ENCODE data around the gene POLR3G. TPM values are rescaled to one million over a fixed set of nuclear protein-coding genes. Genes with fewer than 3 reads are reported as not detected.

Gene POLR3G
- total and polyA plus RNA-seq, 4 donors: 0.08 to 1.5 (median 0.64) TPM

DNA sequence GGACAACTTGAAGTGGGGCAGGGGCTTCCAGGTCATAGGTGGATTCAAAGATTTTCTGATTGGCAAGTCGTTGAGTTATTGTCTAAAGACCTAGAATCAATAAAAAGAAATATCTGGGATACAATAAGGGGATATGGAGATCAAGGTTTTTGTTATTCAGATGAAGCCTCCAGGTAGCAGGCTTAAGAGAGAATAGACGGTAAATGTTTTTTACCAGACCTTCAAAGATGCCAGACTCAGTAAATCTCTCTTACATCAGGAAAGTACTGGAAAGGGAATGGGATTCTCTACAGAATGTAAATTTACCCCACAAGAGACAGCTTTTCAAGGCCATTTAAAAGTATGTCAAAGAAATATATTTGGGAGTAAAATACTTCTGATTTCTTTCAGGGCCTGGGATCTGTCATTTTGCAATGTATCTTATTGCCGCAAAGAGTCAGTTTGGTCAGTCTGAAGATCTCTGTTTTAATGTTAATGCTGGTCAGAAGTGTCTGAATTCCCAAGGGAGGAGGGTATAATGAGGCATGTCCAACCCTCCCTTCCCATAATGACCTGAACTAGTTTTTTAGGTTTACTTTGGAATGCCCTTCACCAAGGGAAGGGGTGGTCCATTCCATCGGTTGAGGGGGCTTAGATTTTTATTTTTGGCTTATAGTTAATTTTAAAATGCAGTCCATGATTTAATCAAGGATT lies 68.3 kb downstream of the POLR3G start:
- 58 to 70% methylated on average over 4 of the region's 4 CpGs for WGBS, 2 donors
- Histone ChIP-seq H3K4me1 (ENCODE audit: control insufficient read depth in 1 of 2, insufficient read depth in 2 of 2, low read length in 2 of 2) (no peaks in the 10 kb centered on the region), H3K27me3 (ENCODE audit: control insufficient read depth in 1 of 2, insufficient read depth in 2 of 2, low read length in 1 of 2) (no peaks in the 10 kb centered on the region), H3K4me3 (ENCODE audit: low read length in 2 of 2) (no peak overlapping the region), H3K27ac (ENCODE audit: low read depth in 1 of 2, low read length in 2 of 2) (no peak overlapping the region), H3K9me3 (ENCODE audit: control insufficient read depth, low read length) (no peaks in the 10 kb centered on the region), H3K36me3 (ENCODE audit: control insufficient read depth in 1 of 2, insufficient read depth in 2 of 2, low read length in 1 of 2) (no peaks in the 10 kb centered on the region)
- intact Hi-C loops (cut with DNase I): no loop called here
- DNase-seq (no peak), ATAC-seq (ENCODE audit: low FRiP score) (no peak)

GRCh38 chr5:90545511-90545910 lies 70.8 kb downstream of the POLR3G start:
- H3K9me3 ChIP-seq (ENCODE audit: control insufficient read depth, low read length): no peaks in the 10 kb centered on the region
- WGBS, 2 donors: 66 to 69% methylated on average over 2 of the region's 2 CpGs
- ATAC-seq (ENCODE audit: low FRiP score) (no peak), DNase-seq (no peak)
- no peak overlapping the region for H3K4me3 ChIP-seq (ENCODE audit: low read length in 2 of 2)
- no peaks in the 10 kb centered on the region for H3K36me3 ChIP-seq (ENCODE audit: control insufficient read depth in 1 of 2, insufficient read depth in 2 of 2, low read length in 1 of 2)
- intact Hi-C loops (cut with DNase I): no loop called here
- no peaks in the 10 kb centered on the region for H3K27me3 ChIP-seq (ENCODE audit: control insufficient read depth in 1 of 2, insufficient read depth in 2 of 2, low read length in 1 of 2)
- H3K27ac ChIP-seq (ENCODE audit: low read depth in 1 of 2, low read length in 2 of 2): no peak overlapping the region
- no peaks in the 10 kb centered on the region for H3K4me1 ChIP-seq (ENCODE audit: control insufficient read depth in 1 of 2, insufficient read depth in 2 of 2, low read length in 2 of 2)

DNA sequence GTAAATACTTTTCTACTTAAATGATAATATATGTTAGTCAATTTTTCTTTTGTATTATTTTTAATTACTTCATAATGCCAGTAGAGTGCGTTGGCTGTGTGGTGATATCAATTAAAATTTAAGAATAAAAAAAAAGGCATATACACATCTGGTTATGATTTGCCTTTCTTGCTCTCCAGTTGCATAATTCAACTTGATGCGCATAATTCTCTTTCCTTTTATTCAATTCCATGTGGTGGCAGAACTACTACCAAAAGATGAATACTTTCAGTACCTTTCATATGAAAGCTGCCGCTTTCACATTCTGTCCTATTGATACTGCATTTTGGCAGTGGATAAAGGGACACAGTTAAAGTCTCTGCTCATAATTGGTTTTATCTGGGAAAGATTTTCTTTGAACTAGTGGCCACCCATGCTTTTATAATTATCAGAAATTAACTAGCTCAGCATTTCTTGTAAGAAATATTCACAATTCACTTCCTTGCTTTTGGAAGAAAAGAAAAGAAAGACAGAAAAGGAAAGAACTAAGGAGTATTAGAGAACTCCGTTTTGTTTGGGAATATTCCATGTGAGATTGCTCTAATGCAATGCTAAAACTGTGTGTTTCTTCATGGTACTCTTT lies 71.7 kb downstream of the POLR3G start:
- ATAC-seq (ENCODE audit: low FRiP score): no peak
- WGBS, 2 donors: 76 to 80% methylated on average over 4 of the region's 4 CpGs

DNA sequence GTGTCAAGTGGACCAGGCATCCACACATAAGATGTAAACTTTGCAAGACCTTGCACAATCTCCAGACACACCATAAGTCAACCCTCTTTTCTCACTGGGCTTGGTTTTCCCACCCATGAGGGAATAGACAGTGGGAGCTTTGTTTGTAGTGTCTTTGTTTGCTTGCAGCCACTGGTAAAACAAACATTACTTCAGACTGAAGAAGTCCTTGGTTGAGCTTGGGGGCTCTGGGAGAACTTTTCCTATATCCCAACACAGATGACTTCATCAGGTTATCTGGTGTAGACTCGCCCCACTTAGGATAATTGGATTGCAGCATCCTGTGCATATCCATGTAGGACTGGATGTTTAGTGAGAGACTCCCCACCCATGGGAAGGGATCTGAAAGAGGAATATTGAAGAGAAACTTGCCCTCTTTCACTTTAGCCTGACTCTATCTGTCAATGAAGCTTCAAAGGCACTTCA lies 72.4 kb downstream of the POLR3G start:
- H3K27me3 ChIP-seq (ENCODE audit: control insufficient read depth in 1 of 2, insufficient read depth in 2 of 2, low read length in 1 of 2): peaks cover 0 to 2% of the 10 kb centered on the region in 2 donors
- no peaks in the 10 kb centered on the region for H3K4me1 ChIP-seq (ENCODE audit: control insufficient read depth in 1 of 2, insufficient read depth in 2 of 2, low read length in 2 of 2)
- no peaks in the 10 kb centered on the region for H3K9me3 ChIP-seq (ENCODE audit: control insufficient read depth, low read length)
- WGBS, 2 donors: 49 to 71% methylated on average over 1 of the region's 1 CpG
- no peak overlapping the region for H3K4me3 ChIP-seq (ENCODE audit: low read length in 2 of 2)
- DNase-seq (no peak), ATAC-seq (ENCODE audit: low FRiP score) (no peak)
- no peak overlapping the region for H3K27ac ChIP-seq (ENCODE audit: low read depth in 1 of 2, low read length in 2 of 2)
- H3K36me3 ChIP-seq (ENCODE audit: control insufficient read depth in 1 of 2, insufficient read depth in 2 of 2, low read length in 1 of 2): no peaks in the 10 kb centered on the region
- intact Hi-C loops (cut with DNase I): no loop called here

More for the DNA sequence above, 71.7 kb downstream of the POLR3G start:
- H3K27ac ChIP-seq (ENCODE audit: low read depth in 1 of 2, low read length in 2 of 2): no peak overlapping the region
- no peaks in the 10 kb centered on the region for H3K4me1 ChIP-seq (ENCODE audit: control insufficient read depth in 1 of 2, insufficient read depth in 2 of 2, low read length in 2 of 2)
- no peak for DNase-seq
- H3K9me3 ChIP-seq (ENCODE audit: control insufficient read depth, low read length): no peaks in the 10 kb centered on the region
- H3K4me3 ChIP-seq (ENCODE audit: low read length in 2 of 2): no peak overlapping the region
- no peaks in the 10 kb centered on the region for H3K36me3 ChIP-seq (ENCODE audit: control insufficient read depth in 1 of 2, insufficient read depth in 2 of 2, low read length in 1 of 2)
- intact Hi-C loops (cut with DNase I): no loop called here
- H3K27me3 ChIP-seq (ENCODE audit: control insufficient read depth in 1 of 2, insufficient read depth in 2 of 2, low read length in 1 of 2): no peaks in the 10 kb centered on the region

- DNase-seq (no peak), ATAC-seq (ENCODE audit: low FRiP score) (no peak)
- H3K4me1 ChIP-seq (ENCODE audit: control insufficient read depth in 1 of 2, insufficient read depth in 2 of 2, low read length in 2 of 2): no peaks in the 10 kb centered on the region
Measured at GRCh38 chr5:90548069-90548593, 73.5 kb downstream of the POLR3G start.

GRCh38 chr5:90549223-90549622 lies 74.6 kb downstream of the POLR3G start:
- no peak overlapping the region for H3K27ac ChIP-seq (ENCODE audit: low read depth in 1 of 2, low read length in 2 of 2)
- intact Hi-C loops (cut with DNase I): no loop called here
- no peak for ATAC-seq (ENCODE audit: low FRiP score)
- H3K4me3 ChIP-seq (ENCODE audit: low read length in 2 of 2): no peak overlapping the region
- H3K9me3 ChIP-seq (ENCODE audit: control insufficient read depth, low read length): no peaks in the 10 kb centered on the region
- no peaks in the 10 kb centered on the region for H3K36me3 ChIP-seq (ENCODE audit: control insufficient read depth in 1 of 2, insufficient read depth in 2 of 2, low read length in 1 of 2)
- peaks cover 0 to 3% of the 10 kb centered on the region in 2 donors for H3K27me3 ChIP-seq (ENCODE audit: control insufficient read depth in 1 of 2, insufficient read depth in 2 of 2, low read length in 1 of 2)
- H3K4me1 ChIP-seq (ENCODE audit: control insufficient read depth in 1 of 2, insufficient read depth in 2 of 2, low read length in 2 of 2): no peaks in the 10 kb centered on the region
- DNase-seq: no peak

More at GRCh38 chr5:90548069-90548593, 73.5 kb downstream of the POLR3G start:
- H3K4me3 ChIP-seq (ENCODE audit: low read length in 2 of 2): no peak overlapping the region
- no peak overlapping the region for H3K27ac ChIP-seq (ENCODE audit: low read depth in 1 of 2, low read length in 2 of 2)
- intact Hi-C loops (cut with DNase I): no loop called here
- WGBS, 2 donors: 10 to 14% methylated on average over 5 of the region's 5 CpGs
- H3K36me3 ChIP-seq (ENCODE audit: control insufficient read depth in 1 of 2, insufficient read depth in 2 of 2, low read length in 1 of 2): no peaks in the 10 kb centered on the region
- H3K9me3 ChIP-seq (ENCODE audit: control insufficient read depth, low read length): no peaks in the 10 kb centered on the region
- peaks cover 0 to 3% of the 10 kb centered on the region in 2 donors for H3K27me3 ChIP-seq (ENCODE audit: control insufficient read depth in 1 of 2, insufficient read depth in 2 of 2, low read length in 1 of 2)

GRCh38 chr5:90549729-90550275 lies 75.1 kb downstream of the POLR3G start:
- DNase-seq (no peak), ATAC-seq (ENCODE audit: low FRiP score) (no peak)
- Histone ChIP-seq H3K4me3 (ENCODE audit: low read length in 2 of 2) (no peak overlapping the region), H3K36me3 (ENCODE audit: control insufficient read depth in 1 of 2, insufficient read depth in 2 of 2, low read length in 1 of 2) (no peaks in the 10 kb centered on the region), H3K9me3 (ENCODE audit: control insufficient read depth, low read length) (no peaks in the 10 kb centered on the region), H3K27me3 (ENCODE audit: control insufficient read depth in 1 of 2, insufficient read depth in 2 of 2, low read length in 1 of 2) (peaks cover 0 to 3% of the 10 kb centered on the region in 2 donors), H3K27ac (ENCODE audit: low read depth in 1 of 2, low read length in 2 of 2) (no peak overlapping the region), H3K4me1 (ENCODE audit: control insufficient read depth in 1 of 2, insufficient read depth in 2 of 2, low read length in 2 of 2) (no peaks in the 10 kb centered on the region)
- intact Hi-C loops (cut with DNase I): no loop called here
- 57 to 63% methylated on average over 2 of the region's 2 CpGs for WGBS, 2 donors

- 75 to 78% methylated on average over 3 of the region's 3 CpGs for WGBS, 2 donors
- ATAC-seq (ENCODE audit: low FRiP score): no peak
Measured at GRCh38 chr5:90550963-90551362, 76.3 kb downstream of the POLR3G start.

More at GRCh38 chr5:90550963-90551362, 76.3 kb downstream of the POLR3G start:
- DNase-seq: no peak
- no peak overlapping the region for H3K4me3 ChIP-seq (ENCODE audit: low read length in 2 of 2)
- no peaks in the 10 kb centered on the region for H3K9me3 ChIP-seq (ENCODE audit: control insufficient read depth, low read length)
- no peaks in the 10 kb centered on the region for H3K4me1 ChIP-seq (ENCODE audit: control insufficient read depth in 1 of 2, insufficient read depth in 2 of 2, low read length in 2 of 2)
- intact Hi-C loops (cut with DNase I): no loop called here
- no peaks in the 10 kb centered on the region for H3K36me3 ChIP-seq (ENCODE audit: control insufficient read depth in 1 of 2, insufficient read depth in 2 of 2, low read length in 1 of 2)
- no peak overlapping the region for H3K27ac ChIP-seq (ENCODE audit: low read depth in 1 of 2, low read length in 2 of 2)
- H3K27me3 ChIP-seq (ENCODE audit: control insufficient read depth in 1 of 2, insufficient read depth in 2 of 2, low read length in 1 of 2): peaks cover 0 to 3% of the 10 kb centered on the region in 2 donors
